Dermis lymphatic vessel endothelial cell (primary cell): ENCODE data around the gene CCDC127. TPM values are rescaled to one million over a fixed set of nuclear protein-coding genes. Genes with fewer than 3 reads are reported as not detected.

Source experiments
- total RNA-seq: library from RNA; depleted of rRNA; stranded (reverse); fragments of >200 nt; gene quantifications from 2 replicates; pipeline ENCODE4 v1.2.1, GENCODE V29; 2014

CCDC127 gene
- 4.9 and 6.2 TPM in 2 replicates for total RNA-seq

GRCh38 chr5:217494-218456, at the start of gene CCDC127, which contains the start of gene SDHA:
Gene CCDC127 (minus strand): TSS chr5:218153. CDS start chr5:216849, 1,304 bp downstream.
Gene SDHA (plus strand): TSS chr5:218320. CDS start chr5:218356, 36 bp downstream.

GRCh38 chr5:191036-191948, 26.7 kb downstream of the CCDC127 start, which contains the start of gene LRRC14B:
Gene LRRC14B (plus strand): TSS chr5:191495. CDS start chr5:191539, 44 bp downstream.

Other genes starting within 250 kb of the CCDC127 start
- gene PLEKHG4B, start 126.0 kb downstream of the CCDC127 start, total RNA-seq = under 0.01 and 0.11 TPM in 2 replicates
- gene LRRC14B, start 26.7 kb downstream of the CCDC127 start, total RNA-seq = not detected in 2 replicates
- gene SDHA, start 167 bp upstream of the CCDC127 start, total RNA-seq = 109 TPM in 2 replicates
- gene PDCD6, start 53.5 kb upstream of the CCDC127 start, total RNA-seq = 115 and 124 TPM in 2 replicates
- gene AHRR, start 103.6 kb upstream of the CCDC127 start, total RNA-seq = 2.0 and 2.9 TPM in 2 replicates
- 31.3 and 45.2 TPM in 2 replicates for gene EXOC3, start 225.0 kb upstream of the CCDC127 start, total RNA-seq